ENCODE measurements around the gene APLNR. TPM values are rescaled to one million over a fixed set of nuclear protein-coding genes. Genes with fewer than 3 reads are reported as not detected.

Gene APLNR
- polyA plus RNA-seq (2012; ENCODE audit: insufficient read length, low read depth), result 0.20 TPM

DNA sequence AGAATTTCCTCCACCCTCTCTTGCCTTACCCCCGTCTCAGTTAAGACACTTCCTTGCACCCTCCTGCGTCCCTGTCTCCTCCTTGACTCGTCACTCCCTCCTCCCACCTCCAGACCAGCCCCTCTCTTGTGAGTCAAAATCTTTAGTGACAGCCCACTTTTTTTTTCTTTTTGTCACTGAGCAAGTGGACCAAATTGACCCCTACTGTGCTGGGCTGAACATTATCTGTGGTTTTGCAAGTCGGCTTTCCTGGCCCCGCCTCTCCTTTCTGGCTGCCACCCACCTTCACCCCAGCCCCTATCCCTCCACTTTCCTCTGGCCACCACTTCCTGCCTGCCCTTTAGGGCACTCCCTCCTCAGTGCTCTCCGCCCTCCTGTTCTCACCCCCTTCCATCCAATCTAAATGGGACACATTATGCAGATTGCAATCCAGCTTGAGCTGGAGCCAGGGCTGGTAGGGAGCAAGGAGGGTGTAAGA lies at the start of gene APLNR:
Gene APLNR (minus strand): TSS at position 47 of the 478 bp plus-strand sequence. CDS start 246 bp downstream, outside the sequence.
- TF ChIP-seq SIN3A (IDR thresholded peaks at IDR 0.05; ENCODE audit: borderline replicate concordance, insufficient read depth, low read length), result no peak
- TF ChIP-seq, protein P1, sequence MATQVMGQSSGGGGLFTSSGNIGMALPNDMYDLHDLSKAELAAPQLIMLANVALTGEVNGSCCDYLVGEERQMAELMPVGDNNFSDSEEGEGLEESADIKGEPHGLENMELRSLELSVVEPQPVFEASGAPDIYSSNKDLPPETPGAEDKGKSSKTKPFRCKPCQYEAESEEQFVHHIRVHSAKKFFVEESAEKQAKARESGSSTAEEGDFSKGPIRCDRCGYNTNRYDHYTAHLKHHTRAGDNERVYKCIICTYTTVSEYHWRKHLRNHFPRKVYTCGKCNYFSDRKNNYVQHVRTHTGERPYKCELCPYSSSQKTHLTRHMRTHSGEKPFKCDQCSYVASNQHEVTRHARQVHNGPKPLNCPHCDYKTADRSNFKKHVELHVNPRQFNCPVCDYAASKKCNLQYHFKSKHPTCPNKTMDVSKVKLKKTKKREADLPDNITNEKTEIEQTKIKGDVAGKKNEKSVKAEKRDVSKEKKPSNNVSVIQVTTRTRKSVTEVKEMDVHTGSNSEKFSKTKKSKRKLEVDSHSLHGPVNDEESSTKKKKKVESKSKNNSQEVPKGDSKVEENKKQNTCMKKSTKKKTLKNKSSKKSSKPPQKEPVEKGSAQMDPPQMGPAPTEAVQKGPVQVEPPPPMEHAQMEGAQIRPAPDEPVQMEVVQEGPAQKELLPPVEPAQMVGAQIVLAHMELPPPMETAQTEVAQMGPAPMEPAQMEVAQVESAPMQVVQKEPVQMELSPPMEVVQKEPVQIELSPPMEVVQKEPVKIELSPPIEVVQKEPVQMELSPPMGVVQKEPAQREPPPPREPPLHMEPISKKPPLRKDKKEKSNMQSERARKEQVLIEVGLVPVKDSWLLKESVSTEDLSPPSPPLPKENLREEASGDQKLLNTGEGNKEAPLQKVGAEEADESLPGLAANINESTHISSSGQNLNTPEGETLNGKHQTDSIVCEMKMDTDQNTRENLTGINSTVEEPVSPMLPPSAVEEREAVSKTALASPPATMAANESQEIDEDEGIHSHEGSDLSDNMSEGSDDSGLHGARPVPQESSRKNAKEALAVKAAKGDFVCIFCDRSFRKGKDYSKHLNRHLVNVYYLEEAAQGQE (IDR thresholded peaks at IDR 0.05; ENCODE audit: insufficient read depth in 1 of 2, low read depth in 2 of 2, low read length in 2 of 2), result no peak
- TF ChIP-seq POLR2AphosphoS5 (IDR thresholded peaks at IDR 0.05; ENCODE audit: low read depth, low read length), result no peak
- TF ChIP-seq TAF1 (IDR thresholded peaks at IDR 0.05; ENCODE audit: borderline replicate concordance, insufficient read depth, low read length), result no peak
- TF ChIP-seq FOXP2 (optimal IDR thresholded peaks at IDR 0.05; ENCODE audit: borderline replicate concordance, extremely low read depth, extremely low read length, insufficient read depth), result no peak

DNA sequence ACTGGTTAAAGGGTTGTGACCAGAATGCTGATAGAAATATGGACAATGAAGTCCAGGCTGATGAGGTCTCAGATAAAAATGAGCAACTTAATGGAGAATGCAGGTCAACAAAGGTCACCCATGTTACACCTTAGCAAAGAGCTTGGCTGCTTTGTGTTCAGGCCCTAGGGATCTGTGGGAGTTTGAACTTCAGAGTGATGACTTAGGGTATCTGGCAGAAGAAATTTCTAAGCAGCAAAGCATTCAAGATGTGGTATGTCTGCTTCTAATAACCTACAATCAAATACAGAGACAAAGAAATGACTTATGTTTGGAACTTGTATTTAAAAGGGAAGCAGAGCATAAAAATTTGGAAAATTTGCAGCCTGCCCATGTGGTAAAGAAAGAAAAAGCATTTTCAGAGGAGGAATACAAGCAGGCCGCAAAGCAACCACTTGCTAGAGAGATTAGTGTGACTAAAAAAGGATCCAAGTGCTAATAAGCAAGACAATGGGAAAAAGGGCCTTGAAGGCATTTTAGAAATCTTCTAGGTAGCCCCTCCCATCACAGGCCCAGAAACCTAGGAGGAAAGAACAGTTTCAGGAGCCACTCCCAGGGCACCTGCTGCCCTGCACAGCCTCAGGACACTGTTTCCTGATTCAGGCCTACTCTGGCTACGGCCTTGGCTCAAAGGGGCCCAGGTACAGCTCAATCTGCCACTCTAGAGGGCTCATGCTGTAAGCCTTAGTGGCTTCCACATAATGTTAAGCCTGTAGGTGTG lies 46.4 kb upstream of the APLNR start:
- TF ChIP-seq POLR2AphosphoS5 (IDR thresholded peaks at IDR 0.05; ENCODE audit: low read depth, low read length) (no peak), FOXP2 (optimal IDR thresholded peaks at IDR 0.05; ENCODE audit: borderline replicate concordance, extremely low read depth, extremely low read length, insufficient read depth) (no peak), SIN3A (IDR thresholded peaks at IDR 0.05; ENCODE audit: borderline replicate concordance, insufficient read depth, low read length) (no peak), TAF1 (IDR thresholded peaks at IDR 0.05; ENCODE audit: borderline replicate concordance, insufficient read depth, low read length) (no peak)
- TF ChIP-seq, protein P1 (IDR thresholded peaks at IDR 0.05; ENCODE audit: insufficient read depth in 1 of 2, low read depth in 2 of 2, low read length in 2 of 2), result no peak

GRCh38 chr11:57279116-57279515 lies 42.1 kb upstream of the APLNR start:
- TF ChIP-seq FOXP2 (optimal IDR thresholded peaks at IDR 0.05; ENCODE audit: borderline replicate concordance, extremely low read depth, extremely low read length, insufficient read depth) (no peak), TAF1 (IDR thresholded peaks at IDR 0.05; ENCODE audit: borderline replicate concordance, insufficient read depth, low read length) (no peak), SIN3A (IDR thresholded peaks at IDR 0.05; ENCODE audit: borderline replicate concordance, insufficient read depth, low read length) (no peak), POLR2AphosphoS5 (IDR thresholded peaks at IDR 0.05; ENCODE audit: low read depth, low read length) (no peak)
- TF ChIP-seq, protein P1 (IDR thresholded peaks at IDR 0.05; ENCODE audit: insufficient read depth in 1 of 2, low read depth in 2 of 2, low read length in 2 of 2), result no peak

GRCh38 chr11:57278721-57279095 lies 41.7 kb upstream of the APLNR start:
- TF ChIP-seq TAF1 (IDR thresholded peaks at IDR 0.05; ENCODE audit: borderline replicate concordance, insufficient read depth, low read length) (peak; percentile 68; the same call in 1 of the 2 replicates), FOXP2 (optimal IDR thresholded peaks at IDR 0.05; ENCODE audit: borderline replicate concordance, extremely low read depth, extremely low read length, insufficient read depth) (no peak), POLR2AphosphoS5 (IDR thresholded peaks at IDR 0.05; ENCODE audit: low read depth, low read length) (no peak; the same call in none of the 2 replicates), SIN3A (IDR thresholded peaks at IDR 0.05; ENCODE audit: borderline replicate concordance, insufficient read depth, low read length) (peak; percentile 48; the same call in 1 of the 2 replicates)
- TF ChIP-seq, protein P1 (IDR thresholded peaks at IDR 0.05; ENCODE audit: insufficient read depth in 1 of 2, low read depth in 2 of 2, low read length in 2 of 2), result no peak
